Tibial nerve (tissue), 4 donors: ENCODE results near the gene SLC39A11.

ENCODE experiments used
- EP300 ChIP-seq, 2 donors: sonication (generic); formaldehyde crosslinking; IDR thresholded peaks; one replicate each; pipeline ENCODE4 v1.6.1; 2017; ENCODE audit warnings: antibody characterized with exemption in 2 of 2, mild to moderate bottlenecking in 1 of 2
- POLR2A ChIP-seq, 2 donors: fragments of 450-650 bp; IDR thresholded peaks; one replicate each; pipeline ENCODE4 v1.6.1; 2017; ENCODE audit warnings: antibody characterized with exemption in 2 of 2, mild to moderate bottlenecking in 2 of 2, moderate library complexity in 2 of 2
- TF ChIP-seq, protein P1 (sequence below), 5 experiments: fragments of 200-600 bp in 3 of 5; fragments of 450-650 bp in 2 of 5; sonication (generic) in 3 of 5; IDR thresholded peaks; one replicate each; pipeline ENCODE4 v1.5.1; 2016 to 2019; ENCODE audit warnings: antibody characterized with exemption in 5 of 5, mild to moderate bottlenecking in 3 of 5, moderate library complexity in 2 of 5

DNA sequence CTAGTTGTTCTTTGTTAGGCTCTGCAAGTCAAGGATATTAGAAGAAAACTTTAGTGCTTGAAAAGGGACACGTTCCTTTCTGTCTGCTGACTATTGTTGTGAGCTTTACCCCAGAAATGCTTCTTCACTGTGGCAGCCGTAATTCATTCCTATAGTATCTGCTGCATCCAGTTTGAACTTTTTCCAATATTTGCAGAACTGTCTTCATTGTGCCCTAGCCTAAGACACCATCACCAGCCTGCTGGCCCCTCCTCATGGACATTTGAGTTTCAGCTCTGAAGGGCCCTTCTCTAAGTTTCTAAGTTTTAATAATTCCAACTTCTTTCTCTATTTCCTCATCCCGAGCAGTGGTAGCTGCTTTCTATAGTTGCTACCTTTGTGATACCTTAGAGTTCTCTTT is 91.7 kb downstream of the SLC39A11 start:
- TF ChIP-seq POLR2A (IDR thresholded peaks at IDR 0.05): no peak
- TF ChIP-seq, protein P1, sequence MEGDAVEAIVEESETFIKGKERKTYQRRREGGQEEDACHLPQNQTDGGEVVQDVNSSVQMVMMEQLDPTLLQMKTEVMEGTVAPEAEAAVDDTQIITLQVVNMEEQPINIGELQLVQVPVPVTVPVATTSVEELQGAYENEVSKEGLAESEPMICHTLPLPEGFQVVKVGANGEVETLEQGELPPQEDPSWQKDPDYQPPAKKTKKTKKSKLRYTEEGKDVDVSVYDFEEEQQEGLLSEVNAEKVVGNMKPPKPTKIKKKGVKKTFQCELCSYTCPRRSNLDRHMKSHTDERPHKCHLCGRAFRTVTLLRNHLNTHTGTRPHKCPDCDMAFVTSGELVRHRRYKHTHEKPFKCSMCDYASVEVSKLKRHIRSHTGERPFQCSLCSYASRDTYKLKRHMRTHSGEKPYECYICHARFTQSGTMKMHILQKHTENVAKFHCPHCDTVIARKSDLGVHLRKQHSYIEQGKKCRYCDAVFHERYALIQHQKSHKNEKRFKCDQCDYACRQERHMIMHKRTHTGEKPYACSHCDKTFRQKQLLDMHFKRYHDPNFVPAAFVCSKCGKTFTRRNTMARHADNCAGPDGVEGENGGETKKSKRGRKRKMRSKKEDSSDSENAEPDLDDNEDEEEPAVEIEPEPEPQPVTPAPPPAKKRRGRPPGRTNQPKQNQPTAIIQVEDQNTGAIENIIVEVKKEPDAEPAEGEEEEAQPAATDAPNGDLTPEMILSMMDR (IDR thresholded peaks at IDR 0.05): no peak
- TF ChIP-seq EP300 (IDR thresholded peaks at IDR 0.05): no peak
